GM19452 (cell line): ENCODE data around the gene DTX4.
"Not testable (repeated sequence)": the region's sequence is repeated elsewhere in the genome, so short reads cannot be mapped to it uniquely, and the experiment has no call there.

Source experiments
- ATAC-seq: cut with Tn5 transposase; IDR thresholded peaks from one replicate; pipeline ENCODE4 v1.9.1; 2021; ENCODE audit not compliant: unreplicated experiment

Gene DTX4

DNA sequence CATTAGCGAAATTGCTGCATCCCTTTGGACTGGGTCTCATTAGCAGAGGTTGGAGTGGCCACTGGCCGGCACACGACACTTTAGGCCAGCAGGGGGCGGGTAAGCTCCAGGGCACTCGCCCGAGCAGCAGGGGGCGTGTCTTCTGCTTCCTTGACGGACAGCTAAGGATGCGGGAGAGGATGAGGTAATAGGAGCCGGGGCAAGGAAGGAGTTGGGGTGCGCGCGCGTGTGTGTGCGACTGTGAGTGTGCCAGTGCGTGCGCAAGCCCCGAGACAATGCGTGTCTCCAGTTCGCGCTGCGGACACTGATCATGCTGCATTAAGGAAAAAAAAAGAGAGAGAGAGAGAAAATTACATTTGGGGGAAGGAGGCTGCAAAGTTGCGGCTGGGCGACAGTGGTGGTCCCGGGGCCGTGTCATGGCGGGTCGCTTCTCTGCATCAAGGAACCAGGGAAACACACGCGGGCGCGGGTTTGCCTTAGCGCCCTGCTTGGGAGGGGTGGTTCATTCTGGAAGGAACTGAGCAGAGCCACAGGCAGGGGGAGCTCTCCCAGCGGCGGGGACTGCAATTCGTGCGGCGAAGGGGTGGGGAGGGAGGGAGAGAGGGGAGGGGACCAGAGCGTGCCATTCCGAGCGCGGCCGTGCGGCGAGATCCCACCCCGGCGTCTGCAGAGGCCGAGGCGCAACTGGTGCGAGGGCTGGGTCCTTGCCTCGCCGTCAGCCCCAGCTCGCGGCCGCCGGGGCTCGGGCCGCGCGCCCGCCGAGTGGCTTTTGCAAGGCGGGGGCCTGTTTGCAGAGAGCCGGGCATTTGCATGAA lies at the start of gene DTX4:
Gene DTX4 (plus strand): TSS at position 625 of the 815 bp plus-strand sequence. CDS start 464 bp downstream, outside the sequence.
- peak; percentile 72 for ATAC-seq

GRCh38 chr11:59135648-59136461 lies 36.1 kb upstream of the DTX4 start:
- ATAC-seq, result peak; percentile 94

DNA sequence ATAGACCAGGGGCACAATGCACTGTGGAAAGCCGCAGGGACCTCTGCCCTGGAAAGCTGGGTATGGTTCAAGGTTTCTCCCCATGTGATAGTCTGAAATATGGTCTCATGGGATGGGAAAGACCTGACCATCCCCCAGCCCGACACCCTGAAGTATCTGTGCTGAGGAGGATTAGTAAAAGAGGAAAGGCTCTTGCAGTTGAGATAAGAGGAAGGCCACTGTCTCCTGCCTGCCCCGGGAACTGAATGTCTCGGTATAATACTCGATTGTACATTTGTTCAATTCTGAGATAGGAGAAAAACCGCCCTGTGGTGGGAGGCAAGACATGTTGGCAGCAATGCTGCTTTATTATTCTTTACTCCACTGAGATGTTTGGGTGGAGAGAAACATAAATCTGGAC lies 35.4 kb upstream of the DTX4 start:
- not testable (repeated sequence) for ATAC-seq

GRCh38 chr11:59137190-59137589 lies 34.7 kb upstream of the DTX4 start:
- no peak for ATAC-seq

GRCh38 chr11:59138643-59139042 lies 33.3 kb upstream of the DTX4 start:
- ATAC-seq, result no peak

- no peak for ATAC-seq
Measured at GRCh38 chr11:59141191-59141590, 30.7 kb upstream of the DTX4 start.

- ATAC-seq, result no peak
Measured at GRCh38 chr11:59141673-59142460, 30.1 kb upstream of the DTX4 start.

GRCh38 chr11:59142530-59143507 lies 29.1 kb upstream of the DTX4 start, which contains the start of gene FAM111A:
Gene FAM111A (plus strand): TSS chr11:59142856. CDS start chr11:59148873, 6,017 bp downstream.
- ATAC-seq, result peak; percentile 64

DNA sequence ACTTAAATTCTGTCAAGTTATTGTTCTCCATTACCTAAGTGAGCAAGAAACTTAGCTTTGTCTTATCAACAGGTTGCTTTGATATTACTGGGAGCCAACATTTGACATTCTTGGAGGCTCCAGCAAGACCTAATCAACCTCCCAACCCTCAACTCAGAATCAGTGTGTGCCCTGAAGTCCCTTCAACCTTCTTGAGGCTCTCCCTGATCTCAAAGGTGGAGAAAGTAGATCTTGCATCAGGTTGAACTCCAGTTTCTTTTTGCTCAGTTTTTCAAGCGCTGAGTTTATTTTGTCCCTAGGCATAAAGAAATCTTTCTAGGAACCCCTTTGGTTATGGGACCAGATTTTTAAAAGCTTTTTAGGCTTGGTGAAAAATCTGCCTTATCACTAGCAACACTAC lies 27.8 kb upstream of the DTX4 start:
- no peak for ATAC-seq

DNA sequence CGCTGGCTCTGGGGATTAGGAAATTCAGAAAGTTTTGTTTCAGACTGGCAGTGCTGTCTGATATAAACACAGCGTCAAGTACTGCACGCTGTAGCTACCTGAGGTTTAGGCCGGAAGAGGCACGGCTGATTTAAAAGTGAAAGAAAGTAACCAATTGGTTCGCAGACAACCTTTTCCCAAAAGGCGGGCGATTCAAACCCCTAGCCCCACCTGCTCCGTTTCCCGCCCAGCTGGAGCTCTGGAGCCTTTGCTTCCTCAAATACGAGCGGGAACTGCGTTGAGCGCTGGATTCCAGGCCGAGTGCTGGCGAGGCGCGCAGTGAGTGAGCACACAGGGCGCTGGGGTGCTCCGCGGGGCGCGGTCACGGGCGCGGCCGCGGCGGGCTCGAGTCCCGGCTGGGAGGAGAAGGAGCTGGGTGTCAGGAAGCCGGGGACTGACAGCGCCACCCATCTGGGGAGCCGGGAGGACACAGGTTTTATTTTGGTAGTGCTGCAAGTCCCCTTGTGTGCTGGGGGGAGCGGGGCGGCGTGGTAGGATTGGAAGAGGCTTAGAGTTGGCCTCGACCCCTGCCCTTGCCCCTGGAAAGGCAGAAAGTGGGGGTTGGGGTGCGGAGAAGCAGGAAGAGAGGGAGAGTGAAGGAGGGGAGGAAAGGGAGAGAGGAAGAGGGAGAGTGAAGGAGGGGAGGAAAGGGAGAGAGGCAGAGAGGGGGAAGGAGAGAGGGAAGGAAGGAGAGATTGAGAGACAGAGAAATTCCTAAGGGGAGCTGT lies 27.2 kb upstream of the DTX4 start:
- ATAC-seq, result peak; percentile 56

DNA sequence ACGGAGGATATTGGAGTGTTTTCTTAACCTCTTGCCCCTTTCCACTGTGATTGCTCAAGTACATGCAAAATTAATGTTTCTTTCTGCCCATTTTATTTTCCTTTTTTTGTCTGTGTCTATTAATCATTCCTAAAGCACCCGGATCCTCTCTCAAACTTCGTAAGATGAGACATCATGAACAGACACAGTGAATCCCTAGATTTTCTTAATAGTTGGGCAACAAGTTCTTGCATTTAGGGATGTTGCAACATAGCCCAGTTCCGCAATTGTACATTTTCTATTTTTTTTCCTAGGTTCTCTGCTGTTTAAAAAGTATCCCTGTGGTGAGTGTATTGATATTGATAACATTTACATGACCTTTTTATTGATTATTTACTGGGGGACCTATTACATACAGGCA lies 26.4 kb upstream of the DTX4 start:
- ATAC-seq, result no peak

DNA sequence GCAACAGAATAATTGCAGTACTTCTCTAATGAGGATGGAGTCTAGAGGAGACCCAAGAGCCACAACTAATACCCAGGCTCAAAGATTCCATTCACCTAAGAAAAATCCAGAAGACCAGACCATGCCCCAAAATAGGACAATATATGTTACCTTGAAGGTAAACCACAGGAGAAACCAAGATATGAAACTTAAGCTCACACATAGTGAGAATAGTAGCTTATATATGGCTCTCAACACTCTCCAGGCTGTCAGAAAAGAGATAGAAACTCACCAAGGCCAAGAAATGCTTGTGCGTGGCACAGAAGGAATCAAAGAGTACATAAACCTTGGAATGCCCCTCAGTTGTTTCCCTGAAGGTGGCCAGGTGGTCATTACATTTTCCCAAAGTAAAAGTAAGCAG lies 20.2 kb upstream of the DTX4 start:
- ATAC-seq, result peak; percentile 44

- ATAC-seq, result peak; percentile 79
Measured at GRCh38 chr11:59152312-59152951, 19.5 kb upstream of the DTX4 start.

GRCh38 chr11:59154610-59155009 lies 17.3 kb upstream of the DTX4 start:
- no peak for ATAC-seq

- no peak for ATAC-seq
Measured at GRCh38 chr11:59157433-59157832, 14.5 kb upstream of the DTX4 start.

GRCh38 chr11:59158206-59159068 lies 13.5 kb upstream of the DTX4 start:
- peak; percentile 90 for ATAC-seq

GRCh38 chr11:59164028-59164427 lies 7.9 kb upstream of the DTX4 start:
- no peak for ATAC-seq
